Measurements from ENCODE around the gene BPIFB3. TPM values are rescaled to one million over a fixed set of nuclear protein-coding genes. Genes with fewer than 3 reads are reported as not detected.

BPIFB3 gene
- not detected for total RNA-seq

- no peak for DNase-seq (ENCODE audit: low spot score)
These were observed at the start of gene BPIFB3 for GRCh38 chr20:33053291-33054106. Gene BPIFB3, plus strand, starts transcription at chr20:33053903. Its CDS starts 1,533 bp downstream, at chr20:33055436.

DNA sequence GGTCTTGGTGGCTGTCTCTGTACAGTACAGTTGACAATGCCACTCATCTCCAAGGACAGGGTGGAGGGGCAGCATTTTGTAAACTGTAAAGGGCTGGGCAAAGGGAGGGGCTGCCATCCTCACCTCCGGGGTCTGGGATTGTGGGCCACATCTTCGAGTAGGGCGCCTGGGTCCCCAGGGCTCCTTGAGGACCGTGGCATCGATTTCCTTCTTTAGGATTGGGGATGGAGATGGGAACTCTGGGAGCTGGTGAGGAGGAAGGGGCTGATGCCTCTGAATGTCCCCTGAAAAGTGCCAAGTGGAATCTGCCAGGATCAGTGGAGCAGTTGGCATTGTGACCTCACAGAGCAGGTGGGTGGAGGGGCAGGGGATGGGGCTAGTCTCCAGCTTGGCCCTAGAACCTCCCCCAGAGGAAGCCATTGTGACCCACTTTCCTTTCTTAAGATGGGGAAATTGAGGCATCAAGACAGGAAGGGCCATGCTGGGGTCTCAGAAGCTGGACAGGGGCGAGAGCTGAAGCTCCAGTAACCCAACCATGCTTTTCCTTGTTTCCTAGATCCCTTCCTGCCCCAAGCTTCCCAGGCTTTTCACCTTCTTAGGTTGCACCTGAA, 49.5 kb upstream of the BPIFB3 start, which contains the start of gene SUN5:
Gene SUN5, minus strand, starts transcription at position 293 of the 611 bp plus-strand sequence. Its CDS starts 93 bp downstream, at position 200.
- no peak for DNase-seq (ENCODE audit: low spot score)

DNA sequence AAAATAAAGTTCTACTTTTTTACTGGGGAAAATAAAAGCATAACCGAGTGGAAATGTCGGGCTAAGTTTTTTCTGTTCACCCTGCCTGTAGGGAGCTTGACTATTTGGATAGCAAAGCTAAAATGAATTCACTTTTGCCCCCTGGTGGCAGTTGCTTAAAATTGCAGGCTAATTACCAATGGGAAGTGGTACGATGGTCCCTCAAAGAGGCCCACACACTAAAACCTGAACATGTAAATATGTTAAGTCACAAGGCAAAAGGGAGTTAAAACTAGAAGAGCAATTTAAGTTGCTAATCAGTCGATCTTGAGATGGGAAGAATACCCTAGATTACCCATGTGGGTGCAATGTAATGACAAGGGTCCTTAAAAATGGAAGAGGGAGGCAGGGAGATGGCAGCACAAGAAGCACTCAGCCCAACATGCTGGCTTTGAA, 48.6 kb upstream of the BPIFB3 start:
- no peak for DNase-seq (ENCODE audit: low spot score)

GRCh38 chr20:33005908-33006775, 47.6 kb upstream of the BPIFB3 start:
- DNase-seq (ENCODE audit: low spot score) = no peak

- DNase-seq (ENCODE audit: low spot score) = no peak
These were observed 46.8 kb upstream of the BPIFB3 start for GRCh38 chr20:33006776-33007375.

- no peak for DNase-seq (ENCODE audit: low spot score)
These were observed 46.0 kb upstream of the BPIFB3 start, which contains the start of gene BPIFB2 for GRCh38 chr20:33007376-33008335. Gene BPIFB2, plus strand, starts transcription at chr20:33007704. Its CDS starts 871 bp downstream, at chr20:33008575.

- no peak for DNase-seq (ENCODE audit: low spot score)
These were observed 45.1 kb upstream of the BPIFB3 start for GRCh38 chr20:33008336-33009213.

- DNase-seq (ENCODE audit: low spot score) = no peak
These were observed 44.2 kb upstream of the BPIFB3 start for GRCh38 chr20:33009214-33010132.

DNA sequence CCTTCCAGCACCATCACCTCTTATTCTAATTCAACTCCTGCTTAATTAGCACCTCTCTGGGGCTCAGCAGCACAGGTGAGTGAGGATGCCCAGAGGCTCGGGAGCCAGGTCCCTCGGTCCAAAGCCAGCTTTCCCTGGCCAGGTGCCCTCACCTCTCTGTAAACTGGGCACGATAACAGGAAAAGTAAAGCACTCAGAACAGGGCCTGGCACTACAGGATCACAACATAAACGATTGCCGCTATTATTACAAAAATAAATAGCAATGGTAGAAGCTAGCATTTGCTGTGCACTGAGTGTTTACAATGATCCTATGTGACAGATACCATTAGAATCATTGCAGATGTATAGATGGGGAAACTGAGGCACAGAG, 43.6 kb upstream of the BPIFB3 start:
- DNase-seq (ENCODE audit: low spot score) = no peak

DNA sequence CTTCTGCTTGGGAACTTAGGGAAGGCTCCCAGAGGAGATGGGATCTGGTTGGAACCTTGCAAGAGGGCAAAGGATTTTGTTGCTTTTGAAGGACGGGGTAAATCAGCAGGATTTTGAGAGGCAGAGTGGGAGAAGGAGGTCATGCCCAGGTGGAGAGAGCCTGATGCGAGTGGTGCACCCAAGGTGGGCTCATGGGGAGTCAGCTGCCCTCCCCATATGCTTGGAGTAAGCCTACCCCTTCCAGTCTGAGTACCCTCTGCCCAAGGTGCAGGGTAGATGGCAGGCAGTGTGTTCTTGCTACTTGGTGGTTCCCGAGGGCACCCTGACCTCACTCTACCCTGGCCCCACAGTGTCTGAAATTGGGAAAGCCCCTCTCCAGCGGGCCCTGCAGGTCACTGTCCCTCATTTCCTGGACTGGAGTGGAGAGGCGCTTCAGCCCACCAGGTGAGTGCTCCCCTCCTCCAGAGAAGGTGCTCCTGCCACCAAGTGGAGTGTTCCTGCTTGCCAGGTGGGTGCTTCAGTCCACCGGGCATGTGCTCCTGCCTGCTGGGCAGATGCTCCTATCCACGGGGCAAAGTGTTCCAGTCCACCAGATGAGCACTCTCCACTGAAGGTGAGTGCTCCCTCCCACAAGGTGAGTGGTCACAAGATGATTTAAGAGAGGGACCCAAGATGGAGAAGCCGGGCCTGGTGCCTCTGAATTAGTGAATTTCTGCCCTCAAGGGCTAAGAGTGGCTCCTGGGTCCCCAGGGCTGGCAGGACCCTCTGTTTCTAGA, 42.8 kb upstream of the BPIFB3 start:
- no peak for DNase-seq (ENCODE audit: low spot score)

- DNase-seq (ENCODE audit: low spot score) = no peak
These were observed 41.1 kb upstream of the BPIFB3 start for GRCh38 chr20:33012327-33013189.

DNA sequence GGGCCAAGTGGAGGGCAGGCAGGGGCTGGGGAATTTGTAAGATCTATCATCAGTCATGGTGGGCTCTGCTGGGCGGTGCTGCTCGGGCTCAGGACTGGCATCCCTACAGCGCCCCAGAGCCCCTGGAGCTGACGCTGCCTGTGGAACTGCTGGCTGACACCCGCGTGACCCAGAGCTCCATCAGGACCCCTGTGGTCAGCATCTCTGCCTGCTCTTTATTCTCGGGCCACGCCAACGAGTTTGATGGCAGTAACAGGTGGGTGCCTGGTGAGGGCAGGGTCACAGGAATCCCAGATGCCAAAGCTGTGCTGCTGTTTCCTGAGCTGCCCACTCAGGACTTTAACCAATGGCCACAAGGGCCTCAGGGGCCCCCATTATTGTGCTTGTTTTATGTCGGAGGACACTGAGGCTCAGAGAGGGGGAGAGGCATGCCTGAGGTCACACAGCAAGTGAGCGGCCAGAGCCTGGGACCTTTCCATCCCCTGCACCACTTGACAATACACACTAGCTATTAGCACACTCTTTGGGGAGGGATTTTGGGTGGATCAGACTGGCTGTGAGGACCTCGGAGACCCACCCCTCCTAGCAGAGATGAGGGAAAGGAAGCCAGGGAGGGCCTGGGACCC, 39.9 kb upstream of the BPIFB3 start:
- DNase-seq (ENCODE audit: low spot score) = no peak

DNA sequence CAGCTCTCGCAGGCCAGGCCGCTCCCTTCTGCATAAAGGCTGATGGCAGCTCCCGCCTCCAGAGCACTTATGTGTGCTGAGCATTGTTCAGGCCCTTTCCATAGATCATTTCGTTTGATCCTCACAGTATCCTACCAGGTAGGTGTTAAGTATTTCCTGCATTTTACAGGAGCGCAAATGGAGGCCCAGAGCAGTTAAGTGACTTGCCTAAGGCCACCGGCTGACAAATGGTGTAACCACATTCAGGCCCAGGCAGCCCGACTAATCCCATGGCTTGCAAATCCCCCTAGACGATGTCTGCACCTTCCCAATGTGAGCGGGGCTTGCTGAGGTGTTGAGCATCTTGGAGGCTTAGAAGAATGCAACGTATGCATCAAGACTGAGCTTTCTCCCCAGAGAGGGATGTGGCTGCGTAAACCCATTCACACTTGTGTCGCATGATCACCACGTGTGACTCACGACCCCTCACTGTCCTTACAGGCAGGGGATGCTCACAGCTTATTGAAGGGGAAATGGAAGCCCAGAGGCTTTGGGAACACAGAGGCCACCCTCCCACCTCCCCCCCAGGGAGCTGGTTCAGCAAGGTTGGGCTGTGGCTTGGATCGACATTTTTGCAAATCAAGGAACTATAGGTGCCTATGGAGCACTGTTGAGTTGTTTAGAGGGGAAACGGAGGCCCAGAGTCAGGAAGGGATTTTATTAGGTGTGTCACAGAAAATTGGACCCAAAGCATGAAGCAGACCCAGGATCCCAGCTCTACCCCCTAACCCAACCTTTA, 39.2 kb upstream of the BPIFB3 start:
- no peak for DNase-seq (ENCODE audit: low spot score)

GRCh38 chr20:33015114-33015484, 38.6 kb upstream of the BPIFB3 start:
- no peak for DNase-seq (ENCODE audit: low spot score)

Measured in mucosa of gallbladder (tissue), 1 donor.